ENCODE results near the gene G3BP1. TPM values are rescaled to one million over a fixed set of nuclear protein-coding genes. Genes with fewer than 3 reads are reported as not detected.
A peak's percentile ranks its signal among the peaks of the same experiment; 100 is the strongest.

The G3BP1 gene
- total RNA-seq (2014; rRNA removed; shearing (Covaris generic)) (163 and 178 TPM in 2 replicates), total RNA-seq (2022) (232 and 261 TPM in 2 replicates), Bru-seq, nascent RNA (percentile 98 among the genes with signal in this experiment), BruChase-seq, experiment 1, labeled RNA remaining after a 6-hour chase (percentile 98 among the genes with signal in this experiment), BruChase-seq, experiment 2, labeled RNA remaining after a 2-hour chase (percentile 99 among the genes with signal in this experiment)
- long read RNA-seq, full-length matches to known transcripts: 479 of 572 reads
- long read RNA-seq, partial matches to known transcripts: 17 of 572 reads
- long read RNA-seq, other reads (novel, unspliced or antisense): 76 of 572 reads

DNA sequence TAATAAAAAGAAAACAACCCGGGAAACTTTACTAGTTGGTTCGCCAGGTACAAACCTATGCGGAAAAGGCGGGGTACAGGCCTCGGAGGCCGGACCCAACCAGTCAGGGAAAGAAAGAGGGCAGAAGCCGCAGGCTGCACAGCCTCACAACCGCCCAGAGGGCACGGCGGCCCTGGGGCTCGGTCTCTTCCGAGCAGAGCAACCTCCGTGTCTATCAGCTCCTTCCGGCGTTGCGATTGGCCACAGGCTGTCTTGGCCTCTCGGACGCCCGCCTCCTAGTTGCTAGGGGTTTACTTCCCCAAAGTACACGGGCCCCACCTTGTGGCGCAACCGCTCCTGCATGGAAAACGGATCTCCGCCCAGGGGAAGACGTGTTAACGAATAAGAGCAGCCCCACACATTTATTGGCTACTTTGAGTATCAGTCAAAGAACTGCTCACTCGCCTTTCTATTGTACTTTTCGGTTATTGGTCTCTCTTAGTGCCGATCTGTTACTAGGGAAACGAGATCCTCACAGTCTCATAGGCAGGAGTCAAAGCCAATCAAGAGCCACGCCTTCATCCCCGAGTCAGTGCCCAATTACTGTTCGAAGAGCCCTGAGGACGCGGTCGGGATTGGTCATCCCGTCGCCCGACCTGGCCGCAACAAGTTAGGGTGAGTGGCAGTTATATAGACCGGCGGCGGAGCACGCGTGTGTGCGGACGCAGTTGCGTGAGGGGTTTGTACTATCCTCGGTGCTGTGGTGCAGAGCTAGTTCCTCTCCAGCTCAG is at the start of gene G3BP1:
Gene G3BP1, plus strand, starts transcription at position 696 of the 770 bp plus-strand sequence. CDS start 14,667 bp downstream, outside the sequence.
- no peak for TF ChIP-seq EZH2phosphoT487 (IDR thresholded peaks at IDR 0.05; ENCODE audit: borderline replicate concordance, low read depth, low read length)
- TF ChIP-seq, protein P1, sequence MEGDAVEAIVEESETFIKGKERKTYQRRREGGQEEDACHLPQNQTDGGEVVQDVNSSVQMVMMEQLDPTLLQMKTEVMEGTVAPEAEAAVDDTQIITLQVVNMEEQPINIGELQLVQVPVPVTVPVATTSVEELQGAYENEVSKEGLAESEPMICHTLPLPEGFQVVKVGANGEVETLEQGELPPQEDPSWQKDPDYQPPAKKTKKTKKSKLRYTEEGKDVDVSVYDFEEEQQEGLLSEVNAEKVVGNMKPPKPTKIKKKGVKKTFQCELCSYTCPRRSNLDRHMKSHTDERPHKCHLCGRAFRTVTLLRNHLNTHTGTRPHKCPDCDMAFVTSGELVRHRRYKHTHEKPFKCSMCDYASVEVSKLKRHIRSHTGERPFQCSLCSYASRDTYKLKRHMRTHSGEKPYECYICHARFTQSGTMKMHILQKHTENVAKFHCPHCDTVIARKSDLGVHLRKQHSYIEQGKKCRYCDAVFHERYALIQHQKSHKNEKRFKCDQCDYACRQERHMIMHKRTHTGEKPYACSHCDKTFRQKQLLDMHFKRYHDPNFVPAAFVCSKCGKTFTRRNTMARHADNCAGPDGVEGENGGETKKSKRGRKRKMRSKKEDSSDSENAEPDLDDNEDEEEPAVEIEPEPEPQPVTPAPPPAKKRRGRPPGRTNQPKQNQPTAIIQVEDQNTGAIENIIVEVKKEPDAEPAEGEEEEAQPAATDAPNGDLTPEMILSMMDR (conservative IDR thresholded peaks at IDR 0.05; ENCODE audit: low read length): no peak; the same call in 1 of the 2 replicates
- intact Hi-C loops (cut with micrococcal nuclease; ENCODE audit: unreplicated experiment): loop anchor here (1.0 to 5.0 kb wide), 3 partner anchors 112 to 559 kb away; partner anchors contain the start of gene GM2A
- no TSS peak for BruUV-seq (replicated peaks)

DNA sequence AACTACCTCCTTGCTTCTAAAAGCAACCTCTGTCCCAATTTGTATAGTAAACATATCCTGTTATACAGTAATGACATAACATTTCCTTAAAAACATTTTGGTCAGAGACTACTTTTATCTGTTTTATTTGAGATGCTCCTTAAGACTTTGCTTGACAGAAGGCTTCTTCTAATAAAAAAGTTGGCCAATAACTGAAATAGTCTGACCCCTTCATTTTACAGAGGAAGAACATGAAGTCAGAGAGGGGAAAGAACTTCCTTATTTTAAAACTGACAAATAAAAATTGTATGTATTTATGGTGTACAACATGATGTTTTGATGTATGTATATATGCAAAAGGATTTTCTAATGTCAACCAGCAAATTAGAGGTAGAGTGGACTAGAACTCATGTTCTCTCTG is 49.2 kb upstream of the G3BP1 start:
- no peaks in the 10 kb centered on the region for H3K9me2 ChIP-seq (ENCODE audit: insufficient read depth, low read length)
- H3K9me3 ChIP-seq (ENCODE audit: low read length): no peaks in the 10 kb centered on the region
- CTCF ChIA-PET (ENCODE audit: unreplicated experiment): interaction anchor here (0.6 kb wide), 1 partner anchor 18 kb away, joined by 4 read pairs; no protein-coding TSS in a partner anchor
- POLR2A ChIA-PET: interaction anchor here (0.6 to 0.7 kb wide), 2 partner anchors 35 to 96 kb away, joined by 3 read pairs; no protein-coding TSS in a partner anchor
- H3K4me3 ChIP-seq (ENCODE audit: low read depth, low read length, poor library complexity, severe bottlenecking): no peak overlapping the region
- intact Hi-C loops (cut with micrococcal nuclease; ENCODE audit: unreplicated experiment): no loop called here
- DNase-seq (ENCODE audit: low spot score): no peak
- H3K27ac ChIP-seq (ENCODE audit: low read depth, low read length, poor library complexity, severe bottlenecking): no peak overlapping the region
- H3K4me2 ChIP-seq (ENCODE audit: low read length): no peak overlapping the region
- H3K79me2 ChIP-seq (ENCODE audit: insufficient read depth, low read depth, low read length): no peaks in the 10 kb centered on the region
- H4K20me1 ChIP-seq (ENCODE audit: insufficient read depth, low read length): no peaks in the 10 kb centered on the region
- no peak overlapping the region for H2AFZ ChIP-seq (ENCODE audit: low read length)
- no peak for TF ChIP-seq EZH2phosphoT487 (IDR thresholded peaks at IDR 0.05; ENCODE audit: borderline replicate concordance, low read depth, low read length)
- TF ChIP-seq, protein P1 (conservative IDR thresholded peaks at IDR 0.05; ENCODE audit: low read length): no peak
- no peaks in the 10 kb centered on the region for H3K36me3 ChIP-seq (ENCODE audit: insufficient read depth, low read length)
- no peaks in the 10 kb centered on the region for H3K4me1 ChIP-seq (ENCODE audit: insufficient read depth, low read length, poor library complexity, severe bottlenecking)
- no TSS peak for BruUV-seq (replicated peaks)

More for the DNA sequence above, at the start of gene G3BP1:
- no peaks in the 10 kb centered on the region for H3K9me2 ChIP-seq (ENCODE audit: insufficient read depth, low read length)
- peak within 1 kb of the TSS; percentile 91 for H3K4me3 ChIP-seq (ENCODE audit: low read depth, low read length, poor library complexity, severe bottlenecking)
- H3K4me2 ChIP-seq (ENCODE audit: low read length): peak within 1 kb of the TSS; percentile 97
- peaks cover 49% of the 10 kb centered on the region for H3K79me2 ChIP-seq (ENCODE audit: insufficient read depth, low read depth, low read length)
- H3K9me3 ChIP-seq (ENCODE audit: low read length): no peaks in the 10 kb centered on the region
- CTCF ChIA-PET (ENCODE audit: unreplicated experiment): interaction anchor here (1.3 to 2.1 kb wide), 2 partner anchors 13 to 15 kb away, joined by 3 to 4 read pairs; no protein-coding TSS in a partner anchor
- peaks cover 42% of the 10 kb centered on the region for H4K20me1 ChIP-seq (ENCODE audit: insufficient read depth, low read length)
- peak within 1 kb of the TSS; percentile 73 for H2AFZ ChIP-seq (ENCODE audit: low read length)
- H3K36me3 ChIP-seq (ENCODE audit: insufficient read depth, low read length): peaks cover 43% of the 10 kb centered on the region
- POLR2A ChIA-PET: interaction anchor here (0.6 to 7.8 kb wide), 8 partner anchors 8 to 519 kb away, joined by 3 to 69 read pairs (median 4); partner anchors contain the start of genes ATOX1 and GM2A
- peaks cover 37% of the 10 kb centered on the region for H3K4me1 ChIP-seq (ENCODE audit: insufficient read depth, low read length, poor library complexity, severe bottlenecking)
- H3K27ac ChIP-seq (ENCODE audit: low read depth, low read length, poor library complexity, severe bottlenecking): peak within 1 kb of the TSS; percentile 87
- DNase-seq (ENCODE audit: low spot score): peak; percentile 100

Measured in OCI-LY7 (cell line).